NB4 (cell line): ENCODE measurements around the gene RRAS2.

ENCODE experiments used
- MYC ChIP-seq: IDR thresholded peaks from 2 replicates; pipeline ENCODE4 v1.6.1; 2011; ENCODE audit warnings: low read depth, low read length
- POLR2A ChIP-seq: IDR thresholded peaks from 2 replicates; pipeline ENCODE4 v1.6.1; 2011; ENCODE audit warnings: mild to moderate bottlenecking; ENCODE audit not compliant: insufficient read length; ENCODE audit errors: extremely low read depth
- TF ChIP-seq, protein P1 (sequence below): IDR thresholded peaks from one replicate; pipeline ENCODE4 v1.5.1; 2012; ENCODE audit warnings: low read depth, low read length

DNA sequence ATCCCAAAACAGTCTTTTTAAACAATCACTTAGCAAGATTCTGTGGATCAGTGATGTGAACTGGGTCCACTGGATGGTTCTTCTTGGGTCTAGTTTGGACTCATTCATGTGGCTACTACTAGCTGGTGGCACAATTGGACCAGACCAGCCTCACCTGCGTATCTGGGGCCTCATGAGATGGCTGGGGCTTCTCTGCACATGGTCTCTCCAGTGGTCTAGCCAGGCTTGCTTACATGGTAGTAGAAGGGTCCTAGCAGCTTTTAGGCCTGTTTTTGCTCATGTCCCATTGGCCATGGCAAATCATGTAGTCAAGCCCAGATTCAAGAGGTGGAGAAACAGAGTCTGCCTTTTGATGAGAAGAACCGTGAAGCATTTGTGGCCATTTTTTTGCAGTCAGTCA, 94.0 kb downstream of the RRAS2 start:
- TF ChIP-seq, protein P1, sequence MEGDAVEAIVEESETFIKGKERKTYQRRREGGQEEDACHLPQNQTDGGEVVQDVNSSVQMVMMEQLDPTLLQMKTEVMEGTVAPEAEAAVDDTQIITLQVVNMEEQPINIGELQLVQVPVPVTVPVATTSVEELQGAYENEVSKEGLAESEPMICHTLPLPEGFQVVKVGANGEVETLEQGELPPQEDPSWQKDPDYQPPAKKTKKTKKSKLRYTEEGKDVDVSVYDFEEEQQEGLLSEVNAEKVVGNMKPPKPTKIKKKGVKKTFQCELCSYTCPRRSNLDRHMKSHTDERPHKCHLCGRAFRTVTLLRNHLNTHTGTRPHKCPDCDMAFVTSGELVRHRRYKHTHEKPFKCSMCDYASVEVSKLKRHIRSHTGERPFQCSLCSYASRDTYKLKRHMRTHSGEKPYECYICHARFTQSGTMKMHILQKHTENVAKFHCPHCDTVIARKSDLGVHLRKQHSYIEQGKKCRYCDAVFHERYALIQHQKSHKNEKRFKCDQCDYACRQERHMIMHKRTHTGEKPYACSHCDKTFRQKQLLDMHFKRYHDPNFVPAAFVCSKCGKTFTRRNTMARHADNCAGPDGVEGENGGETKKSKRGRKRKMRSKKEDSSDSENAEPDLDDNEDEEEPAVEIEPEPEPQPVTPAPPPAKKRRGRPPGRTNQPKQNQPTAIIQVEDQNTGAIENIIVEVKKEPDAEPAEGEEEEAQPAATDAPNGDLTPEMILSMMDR: no peak
- TF ChIP-seq POLR2A (no peak), MYC (no peak)
